Loucy (cell line): ENCODE data around the gene CRYBB1.

Experiments
- EZH2phosphoT487 ChIP-seq: fragments of 200-600 bp; IDR thresholded peaks from 2 replicates; pipeline ENCODE4 v1.6.1; 2018; ENCODE audit warnings: antibody characterized with exemption, mild to moderate bottlenecking, moderate library complexity, borderline replicate concordance
- TF ChIP-seq, protein P1 (sequence below): fragments of 200-600 bp; sonication (generic); conservative IDR thresholded peaks from 2 replicates; pipeline ENCODE4 v1.5.1; 2014; ENCODE audit warnings: mild to moderate bottlenecking, antibody characterized with exemption, low read length

DNA sequence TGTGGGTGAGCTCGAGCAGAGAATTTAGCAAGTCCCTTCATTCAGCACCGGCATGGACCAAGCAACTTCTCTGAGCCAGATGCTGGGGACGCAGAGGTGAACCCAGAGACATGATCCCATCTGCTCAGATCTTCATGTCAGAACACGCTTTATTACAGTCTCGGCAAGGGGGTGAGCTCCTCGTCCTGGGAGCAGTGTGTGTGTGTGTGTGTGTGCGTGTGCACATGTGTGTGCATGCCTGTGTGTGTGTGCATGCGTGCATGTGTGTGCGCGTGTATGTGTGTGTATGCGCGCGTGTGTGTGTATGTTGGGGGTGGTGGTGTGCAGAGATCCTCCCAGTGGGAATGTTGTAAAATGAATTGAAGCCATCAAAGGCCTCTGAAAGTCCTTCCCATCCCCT is 49.3 kb upstream of the CRYBB1 start:
- TF ChIP-seq, protein P1, sequence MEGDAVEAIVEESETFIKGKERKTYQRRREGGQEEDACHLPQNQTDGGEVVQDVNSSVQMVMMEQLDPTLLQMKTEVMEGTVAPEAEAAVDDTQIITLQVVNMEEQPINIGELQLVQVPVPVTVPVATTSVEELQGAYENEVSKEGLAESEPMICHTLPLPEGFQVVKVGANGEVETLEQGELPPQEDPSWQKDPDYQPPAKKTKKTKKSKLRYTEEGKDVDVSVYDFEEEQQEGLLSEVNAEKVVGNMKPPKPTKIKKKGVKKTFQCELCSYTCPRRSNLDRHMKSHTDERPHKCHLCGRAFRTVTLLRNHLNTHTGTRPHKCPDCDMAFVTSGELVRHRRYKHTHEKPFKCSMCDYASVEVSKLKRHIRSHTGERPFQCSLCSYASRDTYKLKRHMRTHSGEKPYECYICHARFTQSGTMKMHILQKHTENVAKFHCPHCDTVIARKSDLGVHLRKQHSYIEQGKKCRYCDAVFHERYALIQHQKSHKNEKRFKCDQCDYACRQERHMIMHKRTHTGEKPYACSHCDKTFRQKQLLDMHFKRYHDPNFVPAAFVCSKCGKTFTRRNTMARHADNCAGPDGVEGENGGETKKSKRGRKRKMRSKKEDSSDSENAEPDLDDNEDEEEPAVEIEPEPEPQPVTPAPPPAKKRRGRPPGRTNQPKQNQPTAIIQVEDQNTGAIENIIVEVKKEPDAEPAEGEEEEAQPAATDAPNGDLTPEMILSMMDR: no peak
- TF ChIP-seq EZH2phosphoT487: no peak
